ENCODE results near the gene GLCCI1. TPM values are rescaled to one million over a fixed set of nuclear protein-coding genes. Genes with fewer than 3 reads are reported as not detected.
A peak's percentile ranks its signal among the peaks of the same experiment; 100 is the strongest.

The GLCCI1 gene
- polyA plus RNA-seq, 1 donor (not counting 4 experiments of a cell fraction or from before 2014, with no cell fraction given), result 3.4 TPM

GRCh38 chr7:7920056-7920455, 48.5 kb upstream of the GLCCI1 start:
- Histone ChIP-seq H3K79me2 (ENCODE audit: control insufficient read depth, insufficient read depth, low read length) (no peaks in the 10 kb centered on the region), H3K4me3 (ENCODE audit: control insufficient read depth in 2 of 3, extremely low read depth in 1 of 3, insufficient read depth in 2 of 3, low read depth in 1 of 3, low read length in 3 of 3) (peak overlapping the region in 1 of 3 experiments; percentile 14), H3K27ac (ENCODE audit: control insufficient read depth, insufficient read depth, low read length) (no peak overlapping the region), H3K36me3 (ENCODE audit: control insufficient read depth in 2 of 2, extremely low read depth in 1 of 2, insufficient read depth in 2 of 2, low read length in 2 of 2) (no peaks in the 10 kb centered on the region), H3K9ac (ENCODE audit: control insufficient read depth, extremely low read depth, insufficient read depth, low read length) (no peak overlapping the region), H3K27me3 (ENCODE audit: control insufficient read depth, extremely low read depth, insufficient read depth, low read length) (no peaks in the 10 kb centered on the region), H3K4me1 (ENCODE audit: control insufficient read depth, extremely low read depth, insufficient read depth, low read length) (no peaks in the 10 kb centered on the region), H3K4me2 (ENCODE audit: control insufficient read depth, extremely low read depth, insufficient read depth, low read depth, low read length) (no peak overlapping the region), H2AFZ (ENCODE audit: control insufficient read depth, low read length) (no peak overlapping the region), H4K20me1 (ENCODE audit: control insufficient read depth, extremely low read depth, insufficient read depth, low read length) (no peaks in the 10 kb centered on the region), H3K9me1 (ENCODE audit: control insufficient read depth, extremely low read depth, insufficient read depth, low read length) (no peaks in the 10 kb centered on the region), H3K9me3 (ENCODE audit: control insufficient read depth, low read depth, low read length) (no peaks in the 10 kb centered on the region)
- DNase-seq (ENCODE audit: low read depth, low spot score) (no peak), FAIRE-seq (no peak)
- dilution Hi-C loops (cut with MboI; ENCODE audit: extremely low pct_ligation_motif_present, low sequenced_read_pairs), result no loop called here
- TF ChIP-seq CTCF (optimal IDR thresholded peaks at IDR 0.05 in 1 of 3, IDR thresholded peaks at IDR 0.05 in 1 of 3, conservative IDR thresholded peaks at IDR 0.05 in 1 of 3; ENCODE audit: extremely low read depth in 1 of 3, insufficient read depth in 2 of 3, low read length in 3 of 3), result no peak
- TF ChIP-seq EZH2 (IDR thresholded peaks at IDR 0.05; ENCODE audit: low read length), result no peak

DNA sequence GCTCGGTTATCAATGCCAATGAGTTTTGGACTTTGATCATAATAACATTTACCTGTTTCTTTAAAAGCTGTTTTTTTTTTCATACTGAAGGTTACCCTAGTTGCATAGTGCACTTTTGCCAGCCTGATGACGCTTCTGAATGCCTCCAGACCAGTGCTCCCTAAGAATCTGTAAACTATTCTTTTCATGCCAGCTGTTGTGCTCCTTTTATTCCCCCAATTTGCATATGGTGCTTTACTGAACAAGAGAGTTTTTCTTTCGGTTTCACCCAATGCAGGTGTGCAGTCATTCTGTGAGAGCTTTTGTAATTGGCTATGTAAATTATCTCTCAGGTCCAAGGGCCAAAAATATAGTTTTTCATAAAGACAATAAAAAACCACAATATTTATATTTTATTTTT, 48.1 kb upstream of the GLCCI1 start:
- peak overlapping the region in 1 of 3 experiments; percentile 14 for H3K4me3 ChIP-seq (ENCODE audit: control insufficient read depth in 2 of 3, extremely low read depth in 1 of 3, insufficient read depth in 2 of 3, low read depth in 1 of 3, low read length in 3 of 3)
- H3K27me3 ChIP-seq (ENCODE audit: control insufficient read depth, extremely low read depth, insufficient read depth, low read length), result no peaks in the 10 kb centered on the region
- dilution Hi-C loops (cut with MboI; ENCODE audit: extremely low pct_ligation_motif_present, low sequenced_read_pairs), result no loop called here
- H3K9me1 ChIP-seq (ENCODE audit: control insufficient read depth, extremely low read depth, insufficient read depth, low read length), result no peaks in the 10 kb centered on the region
- no peaks in the 10 kb centered on the region for H3K79me2 ChIP-seq (ENCODE audit: control insufficient read depth, insufficient read depth, low read length)
- H2AFZ ChIP-seq (ENCODE audit: control insufficient read depth, low read length), result no peak overlapping the region
- peak overlapping the region; percentile 29 for H3K4me2 ChIP-seq (ENCODE audit: control insufficient read depth, extremely low read depth, insufficient read depth, low read depth, low read length)
- H3K9ac ChIP-seq (ENCODE audit: control insufficient read depth, extremely low read depth, insufficient read depth, low read length), result no peak overlapping the region
- H3K4me1 ChIP-seq (ENCODE audit: control insufficient read depth, extremely low read depth, insufficient read depth, low read length), result no peaks in the 10 kb centered on the region
- no peak overlapping the region for H3K27ac ChIP-seq (ENCODE audit: control insufficient read depth, insufficient read depth, low read length)
- FAIRE-seq, result no peak
- H3K36me3 ChIP-seq (ENCODE audit: control insufficient read depth in 2 of 2, extremely low read depth in 1 of 2, insufficient read depth in 2 of 2, low read length in 2 of 2), result no peaks in the 10 kb centered on the region
- no peaks in the 10 kb centered on the region for H4K20me1 ChIP-seq (ENCODE audit: control insufficient read depth, extremely low read depth, insufficient read depth, low read length)
- no peak for TF ChIP-seq CTCF (optimal IDR thresholded peaks at IDR 0.05 in 1 of 3, IDR thresholded peaks at IDR 0.05 in 1 of 3, conservative IDR thresholded peaks at IDR 0.05 in 1 of 3; ENCODE audit: extremely low read depth in 1 of 3, insufficient read depth in 2 of 3, low read length in 3 of 3)
- no peak for TF ChIP-seq EZH2 (IDR thresholded peaks at IDR 0.05; ENCODE audit: low read length)
- no peaks in the 10 kb centered on the region for H3K9me3 ChIP-seq (ENCODE audit: control insufficient read depth, low read depth, low read length)
- DNase-seq (ENCODE audit: low read depth, low spot score), result no peak

All from keratinocyte (primary cell).